ENCODE measurements around the gene TMEM233. TPM values are rescaled to one million over a fixed set of nuclear protein-coding genes. Genes with fewer than 3 reads are reported as not detected.

TMEM233 gene
- total and polyA plus RNA-seq, 9 of the 15 experiments (the other 6 are each of a cell fraction or from before 2014, with no cell fraction given): 0.04 to 0.17 (median 0.07) TPM; not detected in 2

DNA sequence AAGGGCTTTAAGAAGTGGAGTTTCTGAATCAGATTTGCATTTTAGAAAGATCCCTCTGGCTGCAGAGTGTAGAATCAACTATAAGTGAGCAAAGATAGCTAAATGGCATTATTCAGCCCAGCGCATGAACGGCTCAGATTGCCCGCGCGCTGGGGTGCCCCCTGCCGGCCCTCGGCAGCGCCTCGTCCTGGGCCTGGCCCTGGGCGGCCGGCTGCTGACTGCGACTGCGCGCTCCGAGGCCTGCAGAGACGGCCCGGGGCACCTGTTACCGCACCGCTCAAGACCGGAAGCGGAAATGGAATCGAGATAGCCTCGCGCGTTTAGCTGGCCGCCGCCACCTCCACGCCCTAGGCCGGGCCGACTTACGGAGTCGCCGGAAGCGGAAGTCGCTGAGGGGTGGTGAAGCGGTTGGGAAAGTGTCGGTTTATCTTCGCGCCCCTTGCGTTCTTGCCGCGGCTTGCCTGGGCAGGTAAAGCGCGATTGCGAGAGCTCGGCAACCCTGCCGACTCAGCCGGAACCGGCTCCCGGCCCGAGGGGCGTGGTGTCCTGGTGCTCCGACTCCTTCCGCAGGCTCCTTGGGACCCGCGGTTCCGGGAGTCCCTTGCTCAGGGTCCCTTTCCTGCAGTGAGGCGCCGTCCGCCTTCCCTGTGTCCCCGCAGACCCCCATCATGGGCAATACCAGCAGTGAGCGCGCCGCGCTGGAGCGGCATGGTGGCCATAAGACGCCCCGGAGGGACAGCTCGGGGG, 74.2 kb downstream of the TMEM233 start, which contains the start of gene PRKAB1 (continued):
- TF ChIP-seq, protein P1, sequence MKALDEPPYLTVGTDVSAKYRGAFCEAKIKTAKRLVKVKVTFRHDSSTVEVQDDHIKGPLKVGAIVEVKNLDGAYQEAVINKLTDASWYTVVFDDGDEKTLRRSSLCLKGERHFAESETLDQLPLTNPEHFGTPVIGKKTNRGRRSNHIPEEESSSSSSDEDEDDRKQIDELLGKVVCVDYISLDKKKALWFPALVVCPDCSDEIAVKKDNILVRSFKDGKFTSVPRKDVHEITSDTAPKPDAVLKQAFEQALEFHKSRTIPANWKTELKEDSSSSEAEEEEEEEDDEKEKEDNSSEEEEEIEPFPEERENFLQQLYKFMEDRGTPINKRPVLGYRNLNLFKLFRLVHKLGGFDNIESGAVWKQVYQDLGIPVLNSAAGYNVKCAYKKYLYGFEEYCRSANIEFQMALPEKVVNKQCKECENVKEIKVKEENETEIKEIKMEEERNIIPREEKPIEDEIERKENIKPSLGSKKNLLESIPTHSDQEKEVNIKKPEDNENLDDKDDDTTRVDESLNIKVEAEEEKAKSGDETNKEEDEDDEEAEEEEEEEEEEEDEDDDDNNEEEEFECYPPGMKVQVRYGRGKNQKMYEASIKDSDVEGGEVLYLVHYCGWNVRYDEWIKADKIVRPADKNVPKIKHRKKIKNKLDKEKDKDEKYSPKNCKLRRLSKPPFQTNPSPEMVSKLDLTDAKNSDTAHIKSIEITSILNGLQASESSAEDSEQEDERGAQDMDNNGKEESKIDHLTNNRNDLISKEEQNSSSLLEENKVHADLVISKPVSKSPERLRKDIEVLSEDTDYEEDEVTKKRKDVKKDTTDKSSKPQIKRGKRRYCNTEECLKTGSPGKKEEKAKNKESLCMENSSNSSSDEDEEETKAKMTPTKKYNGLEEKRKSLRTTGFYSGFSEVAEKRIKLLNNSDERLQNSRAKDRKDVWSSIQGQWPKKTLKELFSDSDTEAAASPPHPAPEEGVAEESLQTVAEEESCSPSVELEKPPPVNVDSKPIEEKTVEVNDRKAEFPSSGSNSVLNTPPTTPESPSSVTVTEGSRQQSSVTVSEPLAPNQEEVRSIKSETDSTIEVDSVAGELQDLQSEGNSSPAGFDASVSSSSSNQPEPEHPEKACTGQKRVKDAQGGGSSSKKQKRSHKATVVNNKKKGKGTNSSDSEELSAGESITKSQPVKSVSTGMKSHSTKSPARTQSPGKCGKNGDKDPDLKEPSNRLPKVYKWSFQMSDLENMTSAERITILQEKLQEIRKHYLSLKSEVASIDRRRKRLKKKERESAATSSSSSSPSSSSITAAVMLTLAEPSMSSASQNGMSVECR (CRISPR knock-in tag; IDR thresholded peaks at IDR 0.05): peak; percentile 70
- TF ChIP-seq ZNF197 (CRISPR knock-in tag; IDR thresholded peaks at IDR 0.05; ENCODE audit: low read depth): no peak
- TF ChIP-seq TAF1 (IDR thresholded peaks at IDR 0.05; ENCODE audit: control insufficient read depth, extremely low read depth, insufficient read depth, low read length, severe bottlenecking): peak; percentile 89
- no peak for TF ChIP-seq PYGO2 (tag; IDR thresholded peaks at IDR 0.05)
- no peak for TF ChIP-seq ZNF707 (CRISPR knock-in tag; conservative IDR thresholded peaks at IDR 0.05)
- TF ChIP-seq ZFP36 (IDR thresholded peaks at IDR 0.05; ENCODE audit: low read depth, low read length, partially characterized antibody): no peak
- no peak for TF ChIP-seq SP2 (IDR thresholded peaks at IDR 0.05; ENCODE audit: extremely low read depth, low read depth, low read length, poor library complexity, severe bottlenecking)
- TF ChIP-seq FOXP1 (CRISPR knock-in tag; IDR thresholded peaks at IDR 0.05): no peak
- peak; percentile 71; the same call in 1 of the 2 replicates for TF ChIP-seq ELF4 (CRISPR knock-in tag; IDR thresholded peaks at IDR 0.05)
- peak; percentile 75; the same call in 1 of the 2 replicates for TF ChIP-seq ZBTB7A (IDR thresholded peaks at IDR 0.05; ENCODE audit: borderline replicate concordance, control insufficient read depth, low read depth, low read length)
- no peak for TF ChIP-seq PPARD (CRISPR knock-in tag; IDR thresholded peaks at IDR 0.05)
- TF ChIP-seq TAF9B (IDR thresholded peaks at IDR 0.05; ENCODE audit: partially characterized antibody): peak; percentile 58
- TF ChIP-seq ARNT (IDR thresholded peaks at IDR 0.05): no peak
- TF ChIP-seq, protein P2, sequence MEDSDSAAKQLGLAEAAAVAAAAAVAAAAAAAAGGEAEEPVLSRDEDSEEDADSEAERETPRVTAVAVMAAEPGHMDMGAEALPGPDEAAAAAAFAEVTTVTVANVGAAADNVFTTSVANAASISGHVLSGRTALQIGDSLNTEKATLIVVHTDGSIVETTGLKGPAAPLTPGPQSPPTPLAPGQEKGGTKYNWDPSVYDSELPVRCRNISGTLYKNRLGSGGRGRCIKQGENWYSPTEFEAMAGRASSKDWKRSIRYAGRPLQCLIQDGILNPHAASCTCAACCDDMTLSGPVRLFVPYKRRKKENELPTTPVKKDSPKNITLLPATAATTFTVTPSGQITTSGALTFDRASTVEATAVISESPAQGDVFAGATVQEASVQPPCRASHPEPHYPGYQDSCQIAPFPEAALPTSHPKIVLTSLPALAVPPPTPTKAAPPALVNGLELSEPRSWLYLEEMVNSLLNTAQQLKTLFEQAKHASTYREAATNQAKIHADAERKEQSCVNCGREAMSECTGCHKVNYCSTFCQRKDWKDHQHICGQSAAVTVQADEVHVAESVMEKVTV (CRISPR knock-in tag; IDR thresholded peaks at IDR 0.05): 0 out of 2 replicates have a peak, but pooled peaks have one; percentile 7
- TF ChIP-seq, protein P3, sequence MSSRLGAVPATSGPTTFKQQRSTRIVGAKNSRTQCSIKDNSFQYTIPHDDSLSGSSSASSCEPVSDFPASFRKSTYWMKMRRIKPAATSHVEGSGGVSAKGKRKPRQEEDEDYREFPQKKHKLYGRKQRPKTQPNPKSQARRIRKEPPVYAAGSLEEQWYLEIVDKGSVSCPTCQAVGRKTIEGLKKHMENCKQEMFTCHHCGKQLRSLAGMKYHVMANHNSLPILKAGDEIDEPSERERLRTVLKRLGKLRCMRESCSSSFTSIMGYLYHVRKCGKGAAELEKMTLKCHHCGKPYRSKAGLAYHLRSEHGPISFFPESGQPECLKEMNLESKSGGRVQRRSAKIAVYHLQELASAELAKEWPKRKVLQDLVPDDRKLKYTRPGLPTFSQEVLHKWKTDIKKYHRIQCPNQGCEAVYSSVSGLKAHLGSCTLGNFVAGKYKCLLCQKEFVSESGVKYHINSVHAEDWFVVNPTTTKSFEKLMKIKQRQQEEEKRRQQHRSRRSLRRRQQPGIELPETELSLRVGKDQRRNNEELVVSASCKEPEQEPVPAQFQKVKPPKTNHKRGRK (tag; IDR thresholded peaks at IDR 0.05): no peak
- TF ChIP-seq, protein P4, sequence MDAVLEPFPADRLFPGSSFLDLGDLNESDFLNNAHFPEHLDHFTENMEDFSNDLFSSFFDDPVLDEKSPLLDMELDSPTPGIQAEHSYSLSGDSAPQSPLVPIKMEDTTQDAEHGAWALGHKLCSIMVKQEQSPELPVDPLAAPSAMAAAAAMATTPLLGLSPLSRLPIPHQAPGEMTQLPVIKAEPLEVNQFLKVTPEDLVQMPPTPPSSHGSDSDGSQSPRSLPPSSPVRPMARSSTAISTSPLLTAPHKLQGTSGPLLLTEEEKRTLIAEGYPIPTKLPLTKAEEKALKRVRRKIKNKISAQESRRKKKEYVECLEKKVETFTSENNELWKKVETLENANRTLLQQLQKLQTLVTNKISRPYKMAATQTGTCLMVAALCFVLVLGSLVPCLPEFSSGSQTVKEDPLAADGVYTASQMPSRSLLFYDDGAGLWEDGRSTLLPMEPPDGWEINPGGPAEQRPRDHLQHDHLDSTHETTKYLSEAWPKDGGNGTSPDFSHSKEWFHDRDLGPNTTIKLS (IDR thresholded peaks at IDR 0.05; ENCODE audit: borderline replicate concordance, low read depth): peak; percentile 85
- no peak for TF ChIP-seq IFI16 (CRISPR knock-in tag; IDR thresholded peaks at IDR 0.05)
- no peak for TF ChIP-seq BRD9 (IDR thresholded peaks at IDR 0.05; ENCODE audit: low read depth, partially characterized antibody)

Measured in K562 (cell line).